K562 (cell line): ENCODE data around the gene CENPH. TPM values are rescaled to one million over a fixed set of nuclear protein-coding genes. Genes with fewer than 3 reads are reported as not detected.

ENCODE experiments used
- DACH1 ChIP-seq: fragments of 450-650 bp; IDR thresholded peaks from 2 replicates; pipeline ENCODE4 v1.6.1; 2018; ENCODE audit not compliant: partially characterized antibody
- ETV5 ChIP-seq: sonication (generic); formaldehyde crosslinking; IDR thresholded peaks from 2 replicates; pipeline ENCODE4 v1.4.0; 2020; ENCODE audit warnings: low read depth, mild to moderate bottlenecking, missing genetic modification reagents
- EWSR1 ChIP-seq: fragments of 450-650 bp; IDR thresholded peaks from 2 replicates; pipeline ENCODE4 v1.6.1; 2018; ENCODE audit warnings: borderline replicate concordance, mild to moderate bottlenecking, low read depth, moderate library complexity; ENCODE audit not compliant: partially characterized antibody
- HDGF ChIP-seq: fragments of 450-650 bp; IDR thresholded peaks from 2 replicates; pipeline ENCODE4 v1.6.1; 2016
- HOMEZ ChIP-seq: fragments of 250-450 bp; sonication (Bioruptor Pico); IDR thresholded peaks from 2 replicates; pipeline ENCODE4 v1.4.0; 2020; ENCODE audit warnings: mild to moderate bottlenecking, moderate library complexity
- ILF3 ChIP-seq: fragments of 450-650 bp; IDR thresholded peaks from 2 replicates; pipeline ENCODE4 v1.6.1; 2018; ENCODE audit warnings: antibody characterized with exemption, mild to moderate bottlenecking, moderate library complexity, borderline replicate concordance
- MYBL2 ChIP-seq, 2 experiments: fragments of 450-650 bp in 1 of 2; sonication (generic) in 1 of 2; formaldehyde crosslinking in 1 of 2; IDR thresholded peaks; 2 replicates each; pipeline versions ENCODE4 v1.6.1 to v1.8.1; 2017 to 2022; ENCODE audit warnings: borderline replicate concordance in 1 of 2, inconsistent platforms in 1 of 2, low read depth in 1 of 2, mild to moderate bottlenecking in 1 of 2, missing genetic modification reagents in 1 of 2, moderate library complexity in 1 of 2
- NBN ChIP-seq: fragments of 450-650 bp; IDR thresholded peaks from 2 replicates; pipeline ENCODE4 v1.6.1; 2016; ENCODE audit warnings: low read depth, mild to moderate bottlenecking
- NCOA6 ChIP-seq: fragments of 450-650 bp; IDR thresholded peaks from 2 replicates; pipeline ENCODE4 v1.6.1; 2017; ENCODE audit warnings: mild to moderate bottlenecking
- RBM14 ChIP-seq: fragments of 200-400 bp; formaldehyde crosslinking; IDR thresholded peaks from 2 replicates; pipeline ENCODE4 v1.6.1; 2018; ENCODE audit warnings: low read depth, mild to moderate bottlenecking, low read length, moderate library complexity, borderline replicate concordance; ENCODE audit not compliant: insufficient read depth
- SLC30A9 ChIP-seq: fragments of 250-450 bp; sonication (Bioruptor Pico); IDR thresholded peaks from 2 replicates; pipeline ENCODE4 v1.8.0; 2022; ENCODE audit warnings: mild to moderate bottlenecking, moderate library complexity
- SNIP1 ChIP-seq: fragments of 450-650 bp; IDR thresholded peaks from 2 replicates; pipeline ENCODE4 v1.7.1; 2017; ENCODE audit warnings: low read depth, mild to moderate bottlenecking
- TCF7L2 ChIP-seq: fragments of 150-350 bp; IDR thresholded peaks from 2 replicates; pipeline ENCODE4 v1.6.1; 2016; ENCODE audit warnings: low read depth, mild to moderate bottlenecking, low read length, moderate library complexity
- U2AF2 ChIP-seq: fragments of 200-400 bp; formaldehyde crosslinking; optimal IDR thresholded peaks from 2 replicates; pipeline ENCODE3; 2017; ENCODE audit warnings: low read depth, mild to moderate bottlenecking, low read length
- ZBED1 ChIP-seq: IDR thresholded peaks from 2 replicates; pipeline ENCODE4 v1.6.1; 2014
- ZKSCAN3 ChIP-seq: fragments of 250-450 bp; sonication (Bioruptor Pico); IDR thresholded peaks from 2 replicates; pipeline ENCODE4 v1.4.0; 2020
- ZNF174 ChIP-seq: fragments of 250-450 bp; sonication (Bioruptor Pico); IDR thresholded peaks from 2 replicates; pipeline ENCODE4 v1.4.0; 2020; ENCODE audit warnings: mild to moderate bottlenecking
- ZNF444 ChIP-seq: fragments of 250-450 bp; sonication (Bioruptor Pico); IDR thresholded peaks from 2 replicates; pipeline ENCODE4 v1.4.0; 2020; ENCODE audit warnings: mild to moderate bottlenecking, moderate library complexity
- ZNF77 ChIP-seq: fragments of 250-450 bp; sonication (Bioruptor Pico); IDR thresholded peaks from 2 replicates; pipeline ENCODE4 v1.5.0; 2020
- polyA plus RNA-seq, 8 experiments: library from polyadenylated mRNA; depleted of rRNA in 4 of 8; stranded (reverse) in 5 of 8; unstranded in 3 of 8; fragments of >200 nt; fragmentation: Nextera tagmentation in 2 of 8; fragmentation: Illumina TruSeq in 1 of 8; extraction: Ambion mirVana in 2 of 8; extraction: Trizol in 1 of 8; gene quantifications; 2 replicates each; pipeline versions ENCODE4 v1.2.1 to v1.2.3, GENCODE V29; 2011 to 2014; ENCODE audit warnings: inconsistent platforms in 1 of 8, missing spikeins in 1 of 8
- total RNA-seq, 7 experiments: library from RNA; depleted of rRNA in 6 of 7; stranded (reverse); fragments of >200 nt in 6 of 7; fragmentation: Illumina TruSeq in 2 of 7; extraction: Trizol in 2 of 7; gene quantifications; 2 replicates each; pipeline versions ENCODE4 v1.2.1 to v1.2.3, GENCODE V29; 2011 to 2021; ENCODE audit warnings: low replicate concordance in 1 of 7
- TF ChIP-seq, protein P1 (sequence below): fragments of 450-650 bp; IDR thresholded peaks from 2 replicates; pipeline ENCODE4 v1.6.1; 2017; ENCODE audit warnings: antibody characterized with exemption
- TF ChIP-seq, protein P2 (sequence below): fragments of 450-650 bp; IDR thresholded peaks from 2 replicates; pipeline ENCODE4 v1.6.1; 2016; ENCODE audit warnings: borderline replicate concordance
- TF ChIP-seq, protein P3 (sequence below): fragments of 250-450 bp; sonication (Bioruptor Pico); IDR thresholded peaks from 2 replicates; pipeline ENCODE4 v1.8.0; 2022; ENCODE audit warnings: inconsistent platforms, mild to moderate bottlenecking, moderate library complexity, borderline replicate concordance

CENPH gene
- total and polyA plus RNA-seq, 9 of the 15 experiments (the other 6 are each of a cell fraction or from before 2014, with no cell fraction given): 10.5 to 124 (median 74.9) TPM

DNA sequence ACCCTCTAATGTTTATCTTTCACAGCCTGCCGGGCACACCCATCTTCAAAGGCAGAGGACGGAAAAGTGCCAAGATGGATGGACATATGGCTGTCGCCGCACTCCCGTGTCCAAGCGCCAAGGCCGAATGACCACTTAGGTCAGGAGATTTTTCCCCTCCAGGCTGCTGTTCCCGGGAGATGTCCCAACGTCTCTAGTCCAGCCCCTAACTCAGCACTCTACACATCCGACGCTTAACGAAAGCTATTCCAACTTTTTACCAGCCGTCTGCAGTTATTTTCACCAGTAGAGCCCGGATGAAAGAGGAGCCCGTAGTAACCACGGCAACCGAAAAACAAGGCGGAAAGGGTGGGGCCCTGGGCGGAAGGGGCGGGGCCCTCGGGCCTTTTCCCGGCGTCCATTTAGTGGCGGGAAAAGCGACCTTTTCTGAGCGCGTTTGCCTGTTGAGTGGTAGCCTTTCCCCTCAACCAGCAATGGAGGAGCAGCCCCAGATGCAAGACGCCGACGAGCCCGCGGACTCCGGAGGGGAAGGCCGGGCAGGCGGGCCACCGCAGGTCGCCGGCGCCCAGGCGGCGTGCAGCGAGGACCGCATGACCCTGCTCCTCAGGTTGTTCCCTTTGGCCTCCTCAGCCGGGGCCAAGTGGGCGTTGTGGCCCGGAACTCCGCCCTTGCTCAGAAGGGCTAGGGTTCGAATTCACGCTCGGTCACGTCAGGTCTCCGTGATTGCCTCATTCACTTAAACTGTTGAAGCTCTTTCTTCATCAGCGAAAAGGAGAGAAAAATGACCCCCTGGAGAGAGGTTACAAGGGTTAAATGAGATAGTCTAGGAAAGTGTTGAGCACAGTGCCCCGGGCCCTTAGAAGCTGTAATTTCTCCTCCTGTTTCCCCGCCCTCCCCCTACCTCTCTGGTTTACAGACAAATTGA lies at the start of gene CENPH (continued):
- TF ChIP-seq, protein P1, sequence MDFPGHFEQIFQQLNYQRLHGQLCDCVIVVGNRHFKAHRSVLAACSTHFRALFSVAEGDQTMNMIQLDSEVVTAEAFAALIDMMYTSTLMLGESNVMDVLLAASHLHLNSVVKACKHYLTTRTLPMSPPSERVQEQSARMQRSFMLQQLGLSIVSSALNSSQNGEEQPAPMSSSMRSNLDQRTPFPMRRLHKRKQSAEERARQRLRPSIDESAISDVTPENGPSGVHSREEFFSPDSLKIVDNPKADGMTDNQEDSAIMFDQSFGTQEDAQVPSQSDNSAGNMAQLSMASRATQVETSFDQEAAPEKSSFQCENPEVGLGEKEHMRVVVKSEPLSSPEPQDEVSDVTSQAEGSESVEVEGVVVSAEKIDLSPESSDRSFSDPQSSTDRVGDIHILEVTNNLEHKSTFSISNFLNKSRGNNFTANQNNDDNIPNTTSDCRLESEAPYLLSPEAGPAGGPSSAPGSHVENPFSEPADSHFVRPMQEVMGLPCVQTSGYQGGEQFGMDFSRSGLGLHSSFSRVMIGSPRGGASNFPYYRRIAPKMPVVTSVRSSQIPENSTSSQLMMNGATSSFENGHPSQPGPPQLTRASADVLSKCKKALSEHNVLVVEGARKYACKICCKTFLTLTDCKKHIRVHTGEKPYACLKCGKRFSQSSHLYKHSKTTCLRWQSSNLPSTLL: no peak
- TF ChIP-seq ZNF444 (no peak), U2AF2 (no peak), HOMEZ (CRISPR knock-in tag) (no peak), ETV5 (CRISPR knock-in tag) (peak; percentile 59; the same call in 1 of the 2 replicates), HDGF (no peak), ILF3 (no peak), RBM14 (no peak), SNIP1 (no peak), ZNF174 (no peak), ZKSCAN3 (CRISPR knock-in tag) (no peak), TCF7L2 (no peak), NCOA6 (no peak), EWSR1 (no peak), DACH1 (peak; percentile 13), NBN (peak; percentile 51; the same call in 1 of the 2 replicates), SLC30A9 (CRISPR knock-in tag) (no peak), ZBED1 (no peak), ZNF77 (no peak), MYBL2 (IDR thresholded peaks at IDR 0.05; ENCODE audit: low read depth) (no peak), MYBL2 (CRISPR knock-in tag; IDR thresholded peaks at IDR 0.05; ENCODE audit: borderline replicate concordance) (no peak)
- TF ChIP-seq, protein P2, sequence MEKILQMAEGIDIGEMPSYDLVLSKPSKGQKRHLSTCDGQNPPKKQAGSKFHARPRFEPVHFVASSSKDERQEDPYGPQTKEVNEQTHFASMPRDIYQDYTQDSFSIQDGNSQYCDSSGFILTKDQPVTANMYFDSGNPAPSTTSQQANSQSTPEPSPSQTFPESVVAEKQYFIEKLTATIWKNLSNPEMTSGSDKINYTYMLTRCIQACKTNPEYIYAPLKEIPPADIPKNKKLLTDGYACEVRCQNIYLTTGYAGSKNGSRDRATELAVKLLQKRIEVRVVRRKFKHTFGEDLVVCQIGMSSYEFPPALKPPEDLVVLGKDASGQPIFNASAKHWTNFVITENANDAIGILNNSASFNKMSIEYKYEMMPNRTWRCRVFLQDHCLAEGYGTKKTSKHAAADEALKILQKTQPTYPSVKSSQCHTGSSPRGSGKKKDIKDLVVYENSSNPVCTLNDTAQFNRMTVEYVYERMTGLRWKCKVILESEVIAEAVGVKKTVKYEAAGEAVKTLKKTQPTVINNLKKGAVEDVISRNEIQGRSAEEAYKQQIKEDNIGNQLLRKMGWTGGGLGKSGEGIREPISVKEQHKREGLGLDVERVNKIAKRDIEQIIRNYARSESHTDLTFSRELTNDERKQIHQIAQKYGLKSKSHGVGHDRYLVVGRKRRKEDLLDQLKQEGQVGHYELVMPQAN: peak; percentile 80
- TF ChIP-seq, protein P3, sequence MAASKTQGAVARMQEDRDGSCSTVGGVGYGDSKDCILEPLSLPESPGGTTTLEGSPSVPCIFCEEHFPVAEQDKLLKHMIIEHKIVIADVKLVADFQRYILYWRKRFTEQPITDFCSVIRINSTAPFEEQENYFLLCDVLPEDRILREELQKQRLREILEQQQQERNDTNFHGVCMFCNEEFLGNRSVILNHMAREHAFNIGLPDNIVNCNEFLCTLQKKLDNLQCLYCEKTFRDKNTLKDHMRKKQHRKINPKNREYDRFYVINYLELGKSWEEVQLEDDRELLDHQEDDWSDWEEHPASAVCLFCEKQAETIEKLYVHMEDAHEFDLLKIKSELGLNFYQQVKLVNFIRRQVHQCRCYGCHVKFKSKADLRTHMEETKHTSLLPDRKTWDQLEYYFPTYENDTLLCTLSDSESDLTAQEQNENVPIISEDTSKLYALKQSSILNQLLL (CRISPR knock-in tag): no peak
